GM19025 (cell line): Measurements from ENCODE around the gene PRKCA.

Source experiments
- ATAC-seq: cut with Tn5 transposase; IDR thresholded peaks from one replicate; pipeline ENCODE4 v1.9.1; 2021; ENCODE audit warnings: mild to moderate bottlenecking, low read depth, moderate library complexity; ENCODE audit not compliant: unreplicated experiment

PRKCA gene

DNA sequence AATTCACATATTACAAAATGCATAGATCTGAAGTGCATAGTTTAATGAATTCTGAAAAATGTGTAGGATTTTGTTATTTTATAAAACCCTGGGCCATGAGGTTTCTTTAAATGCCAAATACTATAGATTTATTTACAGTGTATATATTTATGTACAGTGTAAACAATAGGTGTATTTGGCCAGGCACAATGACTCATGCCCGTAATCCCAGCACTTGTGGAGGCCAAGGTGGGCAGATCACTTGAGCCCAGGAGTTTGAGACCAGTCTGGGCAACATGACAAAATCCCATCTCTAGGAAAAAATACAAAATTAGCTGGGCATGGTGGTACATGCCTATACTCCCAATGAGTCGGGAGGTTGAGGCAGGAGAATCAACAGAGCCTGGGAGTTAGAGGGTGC, 249.4 kb downstream of the PRKCA start:
- ATAC-seq = no peak

DNA sequence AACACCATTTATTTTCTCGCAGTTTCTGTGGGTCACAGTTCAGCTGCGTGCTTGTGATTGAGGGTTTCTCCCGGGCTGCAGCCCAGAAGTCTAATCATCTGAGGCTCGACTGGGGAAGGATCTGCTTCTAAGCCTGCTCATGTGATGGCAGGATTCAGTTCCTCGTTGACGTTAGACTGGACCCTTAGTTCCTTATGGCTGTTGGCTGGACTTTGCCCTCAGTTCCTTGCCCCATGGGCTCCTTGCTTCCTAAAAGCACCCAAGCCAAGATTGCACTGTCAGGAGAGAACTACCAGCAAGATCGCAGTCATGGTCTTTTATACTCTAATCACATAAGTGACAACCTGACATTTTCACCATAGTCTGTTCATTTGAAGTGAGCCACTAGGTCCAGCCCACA, 250.0 kb downstream of the PRKCA start:
- no peak for ATAC-seq

DNA sequence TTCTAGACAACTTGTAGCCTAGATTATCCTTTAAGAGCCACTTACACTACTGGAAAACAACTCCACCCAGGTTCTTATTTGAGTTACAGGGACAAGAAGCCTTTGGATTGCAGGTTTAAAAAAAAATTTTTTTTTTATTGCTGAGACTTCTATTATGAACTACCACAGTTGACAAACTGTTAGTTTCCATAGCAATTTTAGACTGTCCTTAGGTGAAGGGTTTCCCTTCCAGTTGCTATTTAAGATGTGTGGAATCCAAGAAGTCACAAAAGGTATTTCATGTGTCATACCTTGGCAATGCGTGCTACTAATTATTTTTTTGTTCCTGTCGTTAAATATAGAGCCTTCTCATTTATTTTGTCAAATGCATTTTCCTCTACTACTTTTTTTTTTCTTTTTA, 253.2 kb downstream of the PRKCA start:
- no peak for ATAC-seq

DNA sequence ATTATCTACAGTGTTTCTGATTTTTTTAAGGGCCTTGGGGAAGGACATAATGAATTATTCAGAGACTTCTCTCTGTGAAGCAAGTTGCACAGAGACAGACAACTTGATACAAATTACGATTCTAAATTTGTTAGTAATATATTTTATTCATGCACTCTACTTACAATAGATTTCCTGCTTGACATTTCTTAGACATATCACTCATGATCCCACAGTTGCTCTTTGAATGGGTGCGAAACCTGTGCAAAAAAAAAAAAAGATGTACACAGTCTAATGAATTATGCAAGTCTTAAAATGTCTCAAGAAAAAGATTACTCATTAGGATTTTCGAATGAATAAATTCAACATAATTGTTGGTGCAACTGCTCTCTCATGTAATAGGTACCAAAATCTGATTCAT, 254.8 kb downstream of the PRKCA start:
- no peak for ATAC-seq

DNA sequence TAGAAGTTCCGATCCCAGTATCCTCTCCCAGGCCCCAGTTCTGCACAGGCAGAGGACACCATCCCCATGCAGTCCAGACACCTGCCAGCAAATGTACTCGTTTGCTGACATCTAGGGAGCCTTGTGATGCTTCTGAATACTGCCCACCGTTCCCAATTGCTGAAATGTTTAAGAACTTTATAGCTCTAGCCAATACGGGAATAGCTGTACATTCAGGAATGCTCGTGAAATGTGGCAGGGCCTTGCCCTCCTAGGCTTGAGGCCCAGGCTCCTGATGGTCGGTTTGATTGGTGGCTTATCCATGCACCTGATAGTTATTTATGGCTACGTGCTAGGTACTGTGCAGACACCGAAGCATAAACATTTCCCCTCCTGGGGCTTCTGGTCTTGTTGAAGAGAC, 255.5 kb downstream of the PRKCA start:
- no peak for ATAC-seq

DNA sequence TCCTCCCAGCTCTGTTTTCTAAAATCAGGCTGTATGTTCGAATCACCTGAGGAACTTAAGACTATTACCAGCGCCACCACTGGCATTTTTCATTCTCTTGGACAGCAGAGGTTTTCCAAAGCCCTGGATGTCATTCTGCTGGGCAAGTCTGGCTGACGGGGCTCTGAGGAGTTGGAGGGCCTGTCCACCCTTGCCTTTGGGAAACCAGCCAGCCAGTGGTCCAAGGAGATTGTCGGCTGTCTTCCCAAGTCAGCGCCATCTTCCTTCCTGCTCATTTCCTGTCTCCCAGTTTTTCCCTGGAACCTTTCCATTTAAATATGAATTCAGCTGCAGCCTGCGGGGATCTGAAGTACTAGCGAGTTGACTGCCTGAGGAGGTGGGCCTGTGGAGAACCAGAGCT, 258.3 kb downstream of the PRKCA start:
- no peak for ATAC-seq

DNA sequence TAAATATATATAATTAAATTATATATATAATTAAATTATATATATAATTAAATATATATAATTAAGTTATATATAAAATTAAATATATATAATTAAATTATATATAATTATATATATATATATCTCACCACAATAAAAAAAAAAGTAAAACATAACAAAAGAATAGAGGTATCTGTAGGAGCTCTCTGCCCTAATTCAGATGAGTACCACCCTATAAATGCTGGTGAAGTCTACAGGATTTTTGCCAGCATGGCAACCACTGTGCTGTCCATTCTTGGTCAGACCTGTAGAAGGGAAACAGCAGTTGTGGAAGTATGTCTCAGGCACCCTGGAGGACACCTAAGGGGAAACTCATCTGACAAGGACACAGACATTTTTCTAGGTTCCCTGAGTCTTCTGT, 259.7 kb downstream of the PRKCA start:
- ATAC-seq = no peak

DNA sequence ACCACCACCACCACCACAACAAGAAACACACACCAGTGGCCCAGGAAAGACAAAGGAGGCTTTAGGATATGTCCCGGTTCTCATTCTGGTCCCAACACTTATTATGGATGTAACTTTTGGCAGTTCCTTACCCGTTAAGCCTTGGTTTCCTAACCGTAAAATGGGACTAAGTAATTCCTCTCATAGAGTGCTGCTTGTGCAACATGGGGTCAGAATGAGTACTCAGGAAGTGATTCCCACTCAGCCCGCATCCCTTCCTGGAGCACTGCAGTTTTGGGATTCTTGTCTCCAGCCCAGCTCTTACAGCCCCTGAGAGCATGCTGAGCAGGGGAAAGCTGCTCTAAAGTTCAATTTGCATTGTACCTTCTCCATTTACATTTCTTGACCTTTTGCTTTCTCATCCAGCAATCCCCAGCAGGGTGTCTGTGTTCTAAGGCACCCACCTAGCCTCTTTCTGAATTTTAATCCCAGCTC, 262.6 kb downstream of the PRKCA start:
- ATAC-seq = no peak

DNA sequence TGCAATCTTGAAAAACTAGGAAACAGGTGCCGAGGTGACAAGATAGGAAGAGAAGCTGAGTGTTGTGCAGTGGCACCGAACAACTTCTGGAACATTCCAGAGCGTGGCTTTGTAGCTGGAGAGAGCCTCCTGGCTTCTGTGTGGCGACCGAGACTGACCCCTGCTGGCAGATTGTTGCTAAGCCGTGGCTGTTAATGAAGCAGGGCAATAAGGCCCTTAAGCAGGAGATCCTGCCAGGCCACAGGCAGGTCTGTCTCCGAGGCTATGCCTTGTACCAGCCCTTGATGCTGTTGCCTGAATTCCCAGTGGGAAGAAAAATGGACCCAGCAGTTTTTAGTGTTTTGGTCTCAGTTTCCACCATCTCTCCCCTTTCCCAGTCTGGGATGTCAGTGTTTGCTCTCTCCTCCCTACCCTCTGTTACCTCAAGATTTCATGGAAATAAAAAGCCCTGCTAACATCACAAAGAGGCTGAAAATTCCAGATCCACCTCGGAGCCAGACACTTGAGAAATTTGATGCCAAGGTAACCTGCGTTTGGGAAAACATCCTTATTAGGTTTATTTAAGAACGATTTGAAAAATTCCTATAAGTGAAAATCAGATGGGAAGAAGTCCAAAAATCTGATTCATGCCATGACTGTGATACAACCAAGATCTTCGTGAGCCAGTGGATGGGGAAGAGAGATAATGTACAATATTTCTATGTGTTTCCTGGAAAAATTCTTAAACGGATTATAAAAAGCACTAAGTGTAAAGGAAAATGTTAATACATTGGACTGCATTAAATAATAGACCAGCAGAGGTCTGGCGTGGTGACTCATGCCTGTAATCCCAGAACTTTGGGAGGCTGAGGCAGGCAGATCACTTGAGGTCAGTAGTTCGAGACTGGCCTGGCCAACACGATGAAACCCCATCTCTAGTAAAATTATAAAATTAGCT, 265.1 kb downstream of the PRKCA start:
- ATAC-seq = no peak

DNA sequence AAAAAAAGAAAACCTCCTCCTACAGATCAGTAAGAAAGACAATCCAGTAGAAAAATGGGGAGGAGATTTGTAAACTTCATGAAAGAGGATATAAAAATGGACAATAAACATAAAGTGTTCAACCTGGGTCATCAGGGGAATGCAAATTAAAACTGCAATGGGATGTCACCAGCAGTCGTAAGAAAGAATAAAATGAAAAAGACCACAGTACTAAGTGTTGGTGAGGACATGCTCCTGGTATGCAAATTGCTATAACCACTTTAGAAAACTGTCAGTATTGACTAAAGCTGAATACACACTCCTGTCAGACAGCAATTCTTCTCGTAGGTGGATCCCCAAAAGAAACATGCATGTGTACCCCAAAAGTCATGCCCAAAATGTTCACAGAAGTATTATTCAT, 267.2 kb downstream of the PRKCA start:
- no peak for ATAC-seq

DNA sequence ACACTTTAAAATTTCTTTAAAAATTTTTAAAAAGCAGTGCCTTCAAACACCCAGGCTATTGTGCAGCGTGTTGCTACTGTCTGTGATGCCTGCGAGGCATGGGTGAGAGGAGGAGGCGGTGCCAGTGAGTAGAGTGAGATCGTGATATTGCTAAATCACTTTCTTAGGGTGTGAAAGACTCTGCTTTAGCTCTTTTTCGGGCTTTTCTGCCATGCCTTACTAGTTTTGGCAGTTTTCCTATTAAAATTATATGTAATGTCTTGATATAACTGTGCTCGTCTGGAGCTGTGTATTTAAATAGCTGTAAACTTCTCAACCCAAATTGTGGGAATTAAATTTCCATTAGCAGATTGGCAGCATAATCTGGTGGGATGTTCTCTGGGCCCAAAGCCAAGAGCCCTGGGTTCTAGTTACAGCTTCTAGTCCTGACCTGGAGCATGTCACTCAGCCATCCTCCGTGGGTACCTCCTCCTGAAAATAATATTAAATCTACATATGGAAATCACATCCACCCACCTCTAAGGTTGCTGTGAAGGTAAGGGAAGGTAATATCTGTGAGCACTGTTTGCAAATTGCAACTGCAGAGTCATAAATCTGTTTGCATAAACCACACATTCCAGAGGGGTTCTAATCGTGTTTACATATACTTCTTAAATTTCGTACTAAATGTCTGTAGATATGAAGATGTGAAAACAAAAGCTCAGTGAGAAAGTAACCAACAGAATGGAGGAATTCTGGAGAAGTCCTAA, 268.2 kb downstream of the PRKCA start:
- no peak for ATAC-seq

DNA sequence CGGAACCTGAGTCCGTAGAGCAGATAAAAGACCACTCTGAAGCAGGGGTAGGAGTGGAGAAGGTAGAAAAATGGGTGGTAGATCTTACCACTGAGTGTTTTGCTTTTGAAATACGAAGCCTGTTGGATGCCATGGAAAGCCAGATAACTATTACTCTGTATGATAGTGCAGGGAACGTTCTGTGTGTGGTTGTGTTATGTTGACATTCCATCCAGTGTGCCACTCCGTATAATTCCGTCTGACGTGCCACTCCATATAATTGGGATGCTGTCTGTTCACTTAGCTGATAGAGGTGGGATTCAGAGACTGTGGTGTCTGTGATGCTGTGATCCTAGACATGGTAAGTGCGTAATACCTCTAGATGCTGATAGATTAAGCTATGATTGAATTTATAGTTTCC, 269.3 kb downstream of the PRKCA start:
- no peak for ATAC-seq

DNA sequence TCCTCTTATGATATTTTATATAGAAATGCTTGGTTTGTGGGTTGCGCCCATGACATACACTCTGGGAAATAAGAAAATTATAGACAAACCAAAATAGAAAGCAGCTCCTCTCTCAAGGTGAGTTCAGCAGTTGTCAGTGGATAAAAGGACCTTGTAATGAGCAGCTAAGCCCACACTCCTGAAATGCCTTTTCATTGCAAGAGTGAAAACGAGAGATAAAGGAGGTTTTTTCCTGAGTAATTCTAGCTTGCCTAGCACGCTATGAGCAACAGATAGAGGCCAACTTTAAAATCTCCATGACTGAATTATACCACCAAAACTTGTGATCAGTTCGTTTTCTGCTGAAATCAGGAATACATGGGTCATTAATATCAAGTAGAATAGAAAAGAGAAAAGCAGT, 270.7 kb downstream of the PRKCA start:
- no peak for ATAC-seq

DNA sequence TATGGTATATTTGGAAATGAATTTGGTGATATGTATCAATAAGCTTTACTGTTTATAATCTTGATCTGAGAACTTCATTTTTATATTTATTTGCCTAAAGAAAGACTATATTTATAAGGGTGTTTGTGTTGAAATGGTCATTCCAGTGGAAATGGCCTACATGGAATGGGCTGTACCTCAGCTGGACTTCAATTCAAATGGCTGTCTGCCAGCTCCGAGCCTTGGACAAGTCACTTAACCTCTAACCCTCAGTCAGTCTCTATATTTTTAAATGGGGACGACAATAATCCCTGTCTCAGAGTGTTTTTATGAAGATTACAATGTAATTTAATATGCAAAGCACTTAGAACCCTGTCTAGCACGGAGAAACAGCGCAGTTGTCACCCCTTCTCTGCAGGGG, 271.7 kb downstream of the PRKCA start:
- ATAC-seq = no peak

DNA sequence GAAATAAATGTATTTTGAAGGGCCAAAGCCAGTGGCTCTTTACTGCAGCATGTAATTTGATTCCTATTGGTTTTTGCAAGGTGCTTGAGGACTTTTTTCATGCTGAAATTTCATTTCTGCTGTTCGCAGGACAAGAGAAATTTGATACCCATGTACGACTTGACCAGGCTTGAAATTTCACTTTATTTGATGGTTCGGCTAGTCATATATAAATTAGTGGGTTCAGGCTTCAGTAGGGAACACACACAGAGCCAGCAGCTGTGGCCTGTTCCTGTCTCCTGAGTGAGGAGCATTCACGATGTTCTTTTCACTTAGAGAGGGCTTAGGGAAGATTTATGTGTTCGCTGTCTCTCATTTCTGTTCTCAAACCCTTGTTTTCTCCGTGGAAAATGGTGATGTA, 274.1 kb downstream of the PRKCA start:
- ATAC-seq = no peak

DNA sequence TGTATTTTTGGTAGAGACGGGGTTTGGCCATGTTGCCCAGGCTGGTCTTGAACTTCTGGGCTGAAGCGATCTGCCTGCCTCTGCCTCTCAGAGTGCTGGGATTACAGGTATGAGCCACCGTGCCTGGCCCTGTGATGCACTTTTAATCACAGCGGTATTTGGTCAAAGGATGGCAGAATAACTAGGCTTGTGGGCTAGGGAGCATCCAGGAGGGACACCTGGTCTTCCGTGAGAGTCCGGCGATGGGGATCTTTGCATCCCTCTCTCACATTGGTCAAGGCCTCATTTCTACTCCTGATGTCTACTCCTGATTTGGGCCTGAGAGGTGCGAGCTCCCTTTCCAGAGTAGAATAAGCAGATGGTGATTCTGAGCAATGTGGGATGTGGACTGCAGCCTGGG, 274.6 kb downstream of the PRKCA start:
- no peak for ATAC-seq

DNA sequence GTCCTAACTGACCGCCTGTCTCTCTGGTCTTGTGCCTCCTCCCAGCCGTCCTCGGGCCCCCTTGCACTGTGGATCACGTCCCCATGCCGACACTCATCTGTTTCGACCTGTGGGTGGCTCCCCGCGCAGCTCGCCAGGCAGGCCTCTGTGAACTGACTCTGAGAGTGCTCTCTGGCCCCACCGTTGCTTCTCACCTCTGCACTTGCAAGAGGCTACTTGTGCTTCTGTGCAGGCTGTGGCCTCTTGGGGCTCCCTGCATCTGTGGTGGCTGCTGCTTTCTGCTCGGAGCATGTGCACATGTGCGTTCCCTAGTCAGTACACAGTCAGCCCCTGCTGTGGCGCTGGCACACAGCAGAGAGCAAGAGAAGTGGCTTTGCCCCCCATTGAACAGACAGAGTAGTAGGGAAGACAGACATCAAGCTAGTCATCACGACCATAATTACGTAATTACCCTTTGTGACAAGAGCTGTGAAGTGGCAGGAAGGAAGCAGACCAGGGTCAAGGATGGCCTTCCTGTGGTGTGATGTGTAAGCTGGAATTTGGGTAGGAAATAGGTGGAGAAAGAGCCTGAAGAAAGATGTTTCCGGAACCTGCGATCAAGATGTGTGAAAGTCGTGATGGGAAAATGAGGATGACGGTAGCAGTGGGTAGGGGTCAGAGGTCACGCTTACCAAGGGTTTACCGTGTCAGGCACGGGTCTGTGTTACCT, 276.5 kb downstream of the PRKCA start:
- ATAC-seq = no peak

DNA sequence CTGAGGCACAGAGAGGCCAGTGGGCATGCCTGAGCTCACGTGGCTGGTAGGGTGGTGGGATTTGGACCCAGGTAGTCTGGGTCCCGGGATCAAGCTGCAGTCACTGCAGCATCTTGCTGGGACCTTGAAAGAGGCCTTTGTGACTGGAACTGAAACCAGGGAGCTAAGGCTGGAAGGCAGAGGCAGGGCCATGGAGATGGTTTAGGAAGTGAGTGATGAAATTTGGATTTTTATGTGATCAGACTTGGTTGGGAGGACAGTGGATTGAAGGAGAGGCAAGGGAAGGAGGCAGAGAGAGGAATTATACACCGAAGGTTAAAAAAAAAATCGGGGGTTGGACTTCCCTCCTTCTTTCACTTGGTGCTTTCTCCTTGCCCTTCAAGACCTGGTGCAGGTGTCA, 277.1 kb downstream of the PRKCA start:
- no peak for ATAC-seq

DNA sequence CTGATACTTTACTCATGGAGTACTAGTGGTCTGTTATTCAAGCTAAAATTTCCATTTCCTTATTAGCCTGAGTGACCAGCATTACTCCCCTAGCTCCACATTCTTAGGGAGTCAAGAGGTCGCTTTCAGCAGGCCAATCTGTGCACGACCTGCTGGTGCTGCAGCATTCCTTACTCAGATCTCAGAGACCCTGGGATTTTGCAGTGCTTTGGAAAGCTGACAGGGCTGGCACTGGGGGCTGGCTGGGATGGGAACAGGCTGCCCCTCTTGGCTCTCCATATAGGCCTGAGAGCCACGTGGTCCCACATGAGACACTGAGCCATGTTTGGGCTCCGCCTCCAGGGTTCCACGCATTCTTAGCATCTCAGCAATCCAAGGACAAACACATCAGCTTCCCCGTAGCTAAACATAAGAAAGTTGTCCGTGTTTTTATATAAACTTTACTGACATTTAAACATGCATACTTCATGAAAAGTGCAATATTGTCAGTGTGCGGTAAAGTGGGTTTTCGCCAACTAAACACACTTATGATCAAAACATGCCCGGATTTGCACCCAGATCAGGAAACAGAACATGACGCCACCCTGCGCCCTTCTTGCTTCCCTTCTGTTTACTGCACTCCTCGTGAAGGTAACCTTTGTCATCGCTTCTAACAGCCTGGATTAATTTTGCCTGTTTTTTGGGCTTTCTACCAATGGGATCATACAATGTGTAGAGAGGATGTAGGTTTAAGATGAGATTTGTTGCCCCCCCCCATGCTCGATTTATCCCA, 278.0 kb downstream of the PRKCA start:
- ATAC-seq = no peak

DNA sequence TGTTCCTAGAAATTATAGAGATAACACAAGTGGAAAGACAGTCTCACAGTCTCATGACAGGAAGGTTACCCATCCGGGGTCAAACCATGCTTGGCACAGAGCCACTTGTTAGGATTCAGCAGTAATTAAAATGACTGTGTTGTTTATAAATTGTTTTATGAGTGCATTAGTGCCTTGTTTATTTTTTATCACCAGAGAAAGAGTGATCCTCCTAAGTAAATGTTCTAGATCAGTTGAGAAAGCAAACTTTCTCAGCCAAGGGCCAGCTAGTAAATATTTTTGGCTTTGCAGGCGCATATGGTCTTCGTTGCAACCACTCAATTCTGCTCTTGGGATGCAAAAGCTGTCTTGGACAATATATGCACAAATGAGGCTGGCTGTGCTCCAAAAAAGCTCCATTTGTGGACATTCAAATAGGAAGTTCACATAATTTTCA, 278.6 kb downstream of the PRKCA start:
- no peak for ATAC-seq
